Measurements from ENCODE around the gene SPANXN2.

DNA sequence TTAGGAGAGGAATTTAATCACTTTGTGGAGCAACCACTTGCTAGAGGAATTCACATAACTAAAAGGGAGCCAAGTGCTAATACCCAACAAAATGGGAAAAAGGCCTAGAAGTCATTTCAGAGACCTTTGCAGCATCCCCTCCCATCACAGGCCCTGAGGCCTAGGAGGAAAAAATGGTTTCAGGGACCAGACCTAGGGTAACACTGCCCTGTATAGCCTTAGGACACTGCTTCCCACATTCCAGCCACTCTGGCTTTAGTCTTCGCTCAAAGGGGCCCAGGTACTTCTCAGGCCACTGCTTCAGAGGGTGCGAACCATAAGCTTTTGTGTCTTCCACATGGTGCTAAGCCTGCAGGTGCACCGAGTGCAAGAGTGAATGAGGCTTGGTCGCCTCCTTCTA is 19.1 kb downstream of the SPANXN2 start:
- TF ChIP-seq NFE2L1 (CRISPR knock-in tag; IDR thresholded peaks at IDR 0.05): no peak
- TF ChIP-seq, protein P1, sequence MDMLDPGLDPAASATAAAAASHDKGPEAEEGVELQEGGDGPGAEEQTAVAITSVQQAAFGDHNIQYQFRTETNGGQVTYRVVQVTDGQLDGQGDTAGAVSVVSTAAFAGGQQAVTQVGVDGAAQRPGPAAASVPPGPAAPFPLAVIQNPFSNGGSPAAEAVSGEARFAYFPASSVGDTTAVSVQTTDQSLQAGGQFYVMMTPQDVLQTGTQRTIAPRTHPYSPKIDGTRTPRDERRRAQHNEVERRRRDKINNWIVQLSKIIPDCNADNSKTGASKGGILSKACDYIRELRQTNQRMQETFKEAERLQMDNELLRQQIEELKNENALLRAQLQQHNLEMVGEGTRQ (CRISPR knock-in tag; IDR thresholded peaks at IDR 0.05): no peak
- TF ChIP-seq, protein P2, sequence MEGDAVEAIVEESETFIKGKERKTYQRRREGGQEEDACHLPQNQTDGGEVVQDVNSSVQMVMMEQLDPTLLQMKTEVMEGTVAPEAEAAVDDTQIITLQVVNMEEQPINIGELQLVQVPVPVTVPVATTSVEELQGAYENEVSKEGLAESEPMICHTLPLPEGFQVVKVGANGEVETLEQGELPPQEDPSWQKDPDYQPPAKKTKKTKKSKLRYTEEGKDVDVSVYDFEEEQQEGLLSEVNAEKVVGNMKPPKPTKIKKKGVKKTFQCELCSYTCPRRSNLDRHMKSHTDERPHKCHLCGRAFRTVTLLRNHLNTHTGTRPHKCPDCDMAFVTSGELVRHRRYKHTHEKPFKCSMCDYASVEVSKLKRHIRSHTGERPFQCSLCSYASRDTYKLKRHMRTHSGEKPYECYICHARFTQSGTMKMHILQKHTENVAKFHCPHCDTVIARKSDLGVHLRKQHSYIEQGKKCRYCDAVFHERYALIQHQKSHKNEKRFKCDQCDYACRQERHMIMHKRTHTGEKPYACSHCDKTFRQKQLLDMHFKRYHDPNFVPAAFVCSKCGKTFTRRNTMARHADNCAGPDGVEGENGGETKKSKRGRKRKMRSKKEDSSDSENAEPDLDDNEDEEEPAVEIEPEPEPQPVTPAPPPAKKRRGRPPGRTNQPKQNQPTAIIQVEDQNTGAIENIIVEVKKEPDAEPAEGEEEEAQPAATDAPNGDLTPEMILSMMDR (IDR thresholded peaks at IDR 0.05): no peak
